Amniotic stem cell (primary cell): ENCODE data around the gene DNAL1.
"Not testable (repeated sequence)": the region's sequence is repeated elsewhere in the genome, so short reads cannot be mapped to it uniquely, and the experiment has no call there.

Experiments
- DNase-seq: peaks from one replicate; lab custom pipeline; 2025; lab: John Stamatoyannopoulos, UW

DNAL1 gene, protein sequence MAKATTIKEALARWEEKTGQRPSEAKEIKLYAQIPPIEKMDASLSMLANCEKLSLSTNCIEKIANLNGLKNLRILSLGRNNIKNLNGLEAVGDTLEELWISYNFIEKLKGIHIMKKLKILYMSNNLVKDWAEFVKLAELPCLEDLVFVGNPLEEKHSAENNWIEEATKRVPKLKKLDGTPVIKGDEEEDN

GRCh38 chr14:73644531-73645247, at the start of gene DNAL1:
Gene DNAL1 (plus strand): TSS chr14:73644986. CDS start chr14:73645040, 54 bp downstream.
- DNase-seq = peak; percentile 77

GRCh38 chr14:73599499-73599898, 45.3 kb upstream of the DNAL1 start:
- no peak for DNase-seq

DNA sequence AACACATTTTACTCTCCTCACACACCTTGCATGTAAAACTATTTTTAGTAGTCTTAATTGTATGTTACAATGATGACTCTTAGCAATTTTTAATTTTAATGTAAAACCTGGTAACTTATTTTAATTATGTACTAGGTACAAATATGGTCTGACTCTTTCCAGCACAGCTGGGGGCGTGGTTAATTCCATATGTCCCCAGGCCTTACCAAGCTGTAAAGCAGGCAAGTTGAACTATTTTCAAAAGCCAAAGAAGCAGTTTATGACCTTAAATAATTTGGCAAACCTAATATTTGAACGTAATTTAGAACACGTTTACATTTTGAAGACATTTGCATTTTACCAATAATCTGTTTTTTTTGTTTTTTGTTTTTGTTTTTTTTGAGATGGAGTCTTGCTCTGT, 41.8 kb upstream of the DNAL1 start:
- no peak for DNase-seq

DNA sequence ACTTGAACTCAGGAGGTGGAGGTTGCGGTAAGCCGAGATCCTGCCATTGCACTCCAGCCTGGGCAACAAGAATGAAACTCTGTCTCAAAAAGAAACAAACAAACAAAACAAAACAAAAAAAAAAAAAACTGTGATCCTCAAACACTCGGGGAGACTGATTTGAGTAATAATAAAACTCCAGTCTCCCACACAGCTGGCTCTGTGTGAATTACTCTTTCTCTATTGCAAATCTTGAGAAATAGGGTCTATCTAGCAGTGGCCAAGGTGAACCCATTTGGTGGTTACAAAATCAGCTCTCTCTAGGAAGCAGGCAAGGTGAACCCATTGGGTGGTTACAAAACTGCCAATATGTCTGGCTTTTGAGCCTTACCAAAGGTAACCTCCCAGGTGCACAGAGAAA, 38.5 kb upstream of the DNAL1 start:
- DNase-seq = no peak

GRCh38 chr14:73607241-73607640, 37.5 kb upstream of the DNAL1 start:
- DNase-seq = no peak

- no peak for DNase-seq
Measured at GRCh38 chr14:73610687-73611086, 34.1 kb upstream of the DNAL1 start.

GRCh38 chr14:73612339-73613045, 32.3 kb upstream of the DNAL1 start, which contains the start of gene ACOT6:
Gene ACOT6 (plus strand): TSS chr14:73612517. CDS start chr14:73612572, 55 bp downstream.
- peak; percentile 22 for DNase-seq

DNA sequence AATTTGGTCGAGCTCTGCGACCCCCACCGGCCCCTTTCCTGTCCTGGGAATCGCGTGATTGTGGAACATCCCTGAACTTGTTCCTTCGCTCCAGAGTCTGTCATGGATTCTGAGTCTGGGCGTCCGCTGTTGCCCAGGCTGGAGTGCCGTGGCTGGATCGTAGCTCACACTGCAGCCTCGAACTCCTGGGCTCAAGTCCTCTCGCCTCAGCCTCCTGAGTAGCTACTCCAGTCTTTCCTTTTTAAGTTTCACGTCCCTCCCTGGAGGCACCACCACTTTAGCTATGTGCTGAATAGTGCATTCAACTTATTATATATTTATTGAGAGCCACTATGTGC, 31.8 kb upstream of the DNAL1 start:
- DNase-seq = no peak

DNA sequence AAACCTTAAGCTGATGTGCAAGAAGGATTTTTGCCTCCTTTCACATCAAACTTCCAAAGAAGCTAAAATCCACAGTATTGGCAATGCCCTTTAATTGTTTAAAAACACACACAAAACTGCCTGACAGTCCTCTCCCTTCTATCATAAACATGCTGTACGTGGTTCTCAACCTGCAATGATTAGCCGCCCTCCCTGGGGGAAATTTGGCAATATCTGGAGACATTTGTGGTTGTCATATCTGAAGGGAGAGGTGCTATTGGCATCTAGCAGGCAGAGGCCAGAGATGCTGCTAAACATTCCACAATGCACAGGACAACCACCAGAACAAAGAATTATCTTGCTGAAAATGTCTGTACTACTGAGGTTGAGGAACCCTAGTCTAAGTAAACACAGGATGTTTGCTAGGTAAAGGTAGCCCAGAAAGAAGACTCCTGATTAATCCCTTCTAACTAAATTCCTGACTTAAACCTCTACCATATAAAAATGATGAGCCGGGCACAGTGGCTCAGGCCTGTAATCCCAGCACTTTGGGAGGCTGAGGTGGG, 31.3 kb upstream of the DNAL1 start:
- DNase-seq = no peak

GRCh38 chr14:73616831-73617230, 28.0 kb upstream of the DNAL1 start:
- DNase-seq = no peak

- no peak for DNase-seq
Measured at GRCh38 chr14:73619524-73619923, 25.3 kb upstream of the DNAL1 start.

DNA sequence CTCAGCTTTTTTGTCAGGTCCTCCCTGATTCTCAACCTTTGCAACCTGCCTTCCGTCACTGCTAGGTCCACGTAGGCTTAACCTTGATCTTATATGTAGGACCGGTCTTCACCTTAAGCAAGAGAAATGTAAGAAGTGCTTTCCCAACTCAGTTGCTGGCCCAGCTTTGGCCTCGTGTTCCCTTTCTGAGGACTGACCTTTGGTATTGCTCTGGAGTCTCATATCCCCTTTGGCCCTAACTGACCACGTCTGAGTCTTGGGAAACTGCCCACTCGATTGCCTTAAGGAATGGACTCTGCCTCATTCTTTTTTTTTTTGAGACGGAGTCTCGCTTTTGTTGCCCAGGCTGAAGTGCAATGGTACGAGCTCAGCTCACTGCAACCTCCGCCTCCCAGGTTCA, 24.5 kb upstream of the DNAL1 start:
- DNase-seq = no peak

DNA sequence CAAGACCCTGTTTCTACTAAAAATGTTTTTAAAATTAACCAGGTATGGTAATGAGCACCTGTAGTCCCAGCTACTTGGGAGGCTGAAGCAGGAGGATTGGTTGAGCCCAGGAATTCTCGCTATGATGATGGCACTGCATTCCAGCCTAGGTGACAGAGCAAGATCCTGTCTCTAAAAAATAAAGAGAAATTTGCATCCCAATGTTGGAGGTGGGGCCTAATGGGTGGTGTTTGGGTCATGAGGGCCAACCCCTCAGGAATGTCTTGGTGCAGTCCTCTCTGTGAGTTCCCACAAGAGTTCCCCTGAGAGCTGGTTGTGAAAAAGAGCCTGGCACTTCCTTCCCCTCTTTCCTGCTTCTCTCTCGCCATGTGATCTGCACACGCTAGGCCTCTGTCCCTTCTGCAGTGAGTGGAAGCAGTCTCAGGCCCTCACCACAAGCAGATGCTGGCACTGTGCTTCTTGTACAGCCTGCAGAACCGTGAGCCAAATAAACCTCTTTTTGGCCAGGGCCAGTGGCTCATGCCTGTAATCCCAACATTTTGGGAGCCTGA, 21.2 kb upstream of the DNAL1 start:
- no peak for DNase-seq

DNA sequence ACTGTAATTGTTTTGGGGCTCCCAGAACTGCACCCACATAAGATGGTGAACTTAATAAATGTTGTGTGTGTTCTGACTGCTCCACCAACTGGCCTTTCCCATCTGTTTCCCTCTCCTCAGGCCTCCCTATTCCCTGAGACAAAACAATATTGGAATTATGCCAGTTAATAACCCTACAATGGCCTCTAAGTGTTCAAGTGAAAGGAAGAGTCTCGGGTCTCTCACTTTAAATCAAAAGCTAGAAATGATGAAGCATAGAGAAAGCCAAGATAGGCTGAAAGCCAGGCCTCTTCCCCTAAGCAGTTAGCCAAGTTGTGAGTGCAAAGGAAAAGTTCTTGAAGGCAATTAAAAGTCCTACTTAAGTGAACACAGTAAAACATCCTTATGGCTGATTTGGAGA, 19.1 kb upstream of the DNAL1 start:
- no peak for DNase-seq

- DNase-seq = no peak
Measured at GRCh38 chr14:73627151-73627558, 17.6 kb upstream of the DNAL1 start.

GRCh38 chr14:73630009-73630780, 14.6 kb upstream of the DNAL1 start:
- no peak for DNase-seq

- DNase-seq = peak; percentile 17
Measured at GRCh38 chr14:73633116-73634010, 11.4 kb upstream of the DNAL1 start.

- DNase-seq = no peak
Measured at GRCh38 chr14:73634011-73634833, 10.6 kb upstream of the DNAL1 start.

DNA sequence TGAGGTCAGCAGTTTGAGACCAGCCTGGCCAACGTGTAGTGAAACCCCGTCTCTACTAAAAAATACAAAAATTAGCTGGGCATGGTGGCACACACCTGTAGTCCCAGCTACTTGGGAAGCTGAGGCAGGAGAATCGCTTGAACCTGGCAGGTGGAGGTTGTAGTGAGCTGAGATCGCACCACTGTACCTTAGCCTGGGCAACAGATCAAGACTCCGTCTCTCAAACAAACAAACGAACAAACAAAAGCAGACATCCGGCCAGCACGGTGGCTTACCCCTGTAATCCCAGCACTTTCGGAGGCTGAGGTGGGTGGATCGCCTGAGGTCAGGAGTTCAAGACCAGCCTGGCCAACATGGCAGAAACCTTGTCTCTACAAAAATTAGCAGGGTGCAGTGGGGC, 8.4 kb upstream of the DNAL1 start:
- DNase-seq = not testable (repeated sequence)

DNA sequence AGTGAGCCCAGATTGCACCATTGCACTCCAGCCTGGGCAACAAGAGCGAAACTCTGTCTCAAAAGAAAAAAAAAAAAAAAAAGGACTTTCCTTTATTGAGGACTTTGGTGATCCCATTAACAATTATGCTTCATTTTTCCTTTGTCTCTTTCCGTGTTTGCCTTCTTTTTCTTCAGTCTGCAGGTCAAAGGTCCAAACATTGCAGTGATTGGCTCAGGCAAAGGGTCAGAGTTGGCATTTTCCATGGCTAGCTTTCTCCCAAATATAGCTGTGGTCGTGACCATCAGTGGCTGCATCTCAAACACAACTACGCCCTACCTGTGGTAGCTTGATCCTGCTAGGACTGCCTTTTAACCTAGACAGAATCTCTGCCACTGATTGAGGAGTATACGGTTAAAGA, 7.0 kb upstream of the DNAL1 start:
- DNase-seq = no peak
